ENCODE results near the gene ZFAND3.

ZFAND3 gene

DNA sequence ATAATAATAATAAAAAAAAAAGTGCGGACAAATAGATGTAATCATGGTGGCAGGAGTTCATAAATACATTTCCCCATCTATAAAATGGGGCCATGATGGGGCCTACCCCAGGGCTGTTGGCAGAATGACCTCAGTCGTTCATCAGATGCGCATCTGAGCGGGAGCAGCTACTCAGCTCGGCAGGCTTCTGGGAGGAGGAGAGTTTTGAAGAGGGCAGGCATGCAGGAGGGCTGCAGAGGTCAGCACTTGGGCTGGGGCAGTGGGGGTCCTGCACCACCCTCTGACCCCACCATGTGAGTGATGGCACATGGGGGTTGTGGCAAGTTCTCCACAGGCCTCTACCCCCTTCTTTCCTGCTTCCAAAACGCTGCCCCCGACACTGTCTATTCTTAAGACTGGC is 373.5 kb downstream of the ZFAND3 start:
- no peak for DNase-seq

DNA sequence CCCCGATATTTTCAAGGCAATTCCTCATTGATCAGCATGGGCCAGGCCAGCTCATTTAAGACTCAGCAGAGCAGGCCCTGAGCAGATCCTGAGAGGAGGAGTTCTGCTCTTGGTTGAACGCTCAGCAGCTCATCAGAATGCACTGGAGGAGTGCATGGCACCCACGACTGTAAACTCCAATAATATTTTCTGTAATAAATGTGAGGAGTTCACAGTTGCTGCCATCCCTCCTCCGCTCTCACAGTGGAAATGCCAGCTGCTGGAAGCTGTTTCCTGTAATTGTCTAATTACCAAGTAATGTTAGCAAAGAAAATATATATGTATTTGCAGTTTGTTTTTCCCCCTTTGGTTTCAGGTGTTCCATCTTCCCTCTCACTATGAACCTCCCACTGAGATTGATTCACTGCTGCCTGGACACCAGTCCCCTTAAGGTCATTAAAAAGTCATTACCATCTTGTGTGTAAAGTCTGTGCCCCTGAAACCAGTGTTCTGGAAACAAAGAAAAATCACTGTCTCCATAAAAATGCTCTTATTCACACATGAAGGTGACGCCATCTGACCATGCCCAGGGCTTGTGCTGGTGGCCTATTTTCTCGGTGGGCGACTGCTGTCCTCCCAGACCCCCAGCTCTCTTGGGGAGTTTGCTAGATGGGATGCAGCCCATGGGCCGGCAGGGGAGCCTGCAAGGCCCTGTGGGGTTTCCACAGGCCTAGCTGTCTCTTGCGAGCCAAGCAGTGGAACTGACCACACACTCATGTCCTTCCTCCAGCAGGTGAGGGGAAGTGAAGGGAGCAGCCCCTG is 374.2 kb downstream of the ZFAND3 start:
- DNase-seq, result no peak

DNA sequence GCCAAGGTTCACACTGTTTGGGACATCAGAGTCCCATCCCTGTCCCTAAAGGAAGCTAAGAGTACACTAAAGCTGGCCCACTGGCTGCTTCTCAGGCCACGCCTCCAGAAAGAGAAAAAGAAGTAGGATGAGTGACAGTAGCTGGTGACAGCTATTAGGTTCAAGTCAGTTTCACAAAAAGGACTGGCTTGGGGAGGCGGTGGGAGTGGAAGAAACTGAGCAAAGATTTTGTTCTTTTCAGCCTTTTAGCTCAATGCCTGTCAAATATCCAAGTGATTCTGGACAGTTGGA is 374.7 kb downstream of the ZFAND3 start:
- DNase-seq, result no peak

DNA sequence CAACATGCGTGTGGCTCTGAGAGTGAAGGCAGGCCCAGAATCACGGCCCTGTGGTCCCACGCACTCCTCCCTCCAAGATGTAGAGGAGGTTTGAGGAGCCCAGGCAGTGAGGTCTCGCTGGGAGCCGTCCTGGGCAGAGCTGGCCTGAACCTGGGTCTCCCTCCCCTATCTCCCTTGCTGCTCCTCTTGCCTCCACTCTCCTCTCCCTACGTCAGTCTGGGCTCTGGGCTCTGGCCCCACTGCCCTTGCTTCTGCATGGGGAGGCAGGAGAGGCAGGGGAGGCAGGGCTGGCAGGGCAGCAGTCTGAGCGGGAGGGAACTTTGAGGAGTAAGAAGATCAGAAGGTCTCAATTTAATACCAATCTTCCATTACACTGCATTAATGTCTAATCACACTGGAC is 375.1 kb downstream of the ZFAND3 start:
- no peak for DNase-seq

DNA sequence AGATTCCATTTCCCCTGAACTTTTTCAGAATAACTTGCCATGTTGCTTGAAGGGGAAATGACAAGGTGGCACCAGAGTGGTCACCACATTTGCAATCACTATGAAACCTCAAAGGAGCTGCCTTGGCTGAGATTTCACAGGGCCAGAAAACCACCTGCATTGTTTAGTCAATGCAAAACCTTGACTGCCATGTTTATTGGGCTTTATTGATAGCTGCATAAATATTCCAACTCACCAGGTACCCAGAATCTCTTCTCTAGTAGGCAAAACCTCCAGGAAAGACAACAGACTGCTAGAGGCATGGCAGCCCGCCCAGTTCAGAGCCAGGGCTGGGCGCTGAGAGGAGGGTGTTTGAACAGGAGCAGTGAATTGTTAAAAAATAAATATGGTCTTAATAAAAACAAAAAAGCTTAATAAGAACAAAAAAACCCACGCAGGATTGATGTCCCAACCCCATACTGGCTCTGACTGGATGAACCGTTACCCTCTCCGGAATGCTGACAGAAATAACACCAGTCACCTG is 375.6 kb downstream of the ZFAND3 start:
- DNase-seq, result no peak

DNA sequence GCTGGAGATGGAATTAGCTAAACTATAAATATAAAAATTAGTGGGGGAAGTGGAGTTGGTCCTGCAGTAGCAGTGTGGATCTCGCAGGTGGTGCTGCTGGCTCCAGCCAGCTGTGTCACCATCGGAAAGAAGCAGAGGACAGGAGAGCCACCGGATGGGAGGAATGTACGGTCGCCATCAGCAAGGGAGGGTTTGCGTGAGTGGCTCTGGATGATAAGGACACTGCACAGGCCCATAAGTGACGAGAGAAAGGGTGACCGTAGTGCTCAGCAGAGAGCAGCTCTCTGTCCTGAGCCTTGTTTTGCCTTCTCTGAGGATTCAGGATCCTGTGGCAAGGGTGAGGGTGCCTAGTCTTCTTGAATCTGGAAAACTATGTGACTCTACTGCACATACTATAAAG is 378.7 kb downstream of the ZFAND3 start:
- no peak for DNase-seq
